Suppressor macrophage treated with lipopolysaccharide for 4 hours (primary cell): Measurements from ENCODE around the gene DLGAP1.

Source experiments
- DNase-seq: peaks from one replicate; pipeline ENCODE4 v3.0.0-alpha.2; 2020

The DLGAP1 gene

GRCh38 chr18:3885209-3885792 lies 569.8 kb downstream of the DLGAP1 start:
- DNase-seq, result no peak

- DNase-seq, result no peak
Measured at GRCh38 chr18:3879836-3880120, 575.3 kb downstream of the DLGAP1 start.

- no peak for DNase-seq
Measured at GRCh38 chr18:3879114-3879835, 575.8 kb downstream of the DLGAP1 start.

- DNase-seq, result no peak
Measured at GRCh38 chr18:3878401-3878800, 576.7 kb downstream of the DLGAP1 start.

- peak; percentile 74 for DNase-seq
Measured at GRCh38 chr18:3877678-3878077, 577.4 kb downstream of the DLGAP1 start.

GRCh38 chr18:3875961-3876360 lies 579.1 kb downstream of the DLGAP1 start:
- DNase-seq, result peak; percentile 30

GRCh38 chr18:3875376-3875775 lies 579.7 kb downstream of the DLGAP1 start:
- no peak for DNase-seq

- no peak for DNase-seq
Measured at GRCh38 chr18:3874581-3874980, 580.5 kb downstream of the DLGAP1 start.

- no peak for DNase-seq
Measured at GRCh38 chr18:3874125-3874524, 581.0 kb downstream of the DLGAP1 start.

- DNase-seq, result no peak
Measured at GRCh38 chr18:3873698-3874097, 581.4 kb downstream of the DLGAP1 start.

GRCh38 chr18:3873211-3873610 lies 581.9 kb downstream of the DLGAP1 start:
- DNase-seq, result no peak

GRCh38 chr18:3872641-3873040 lies 582.5 kb downstream of the DLGAP1 start:
- peak; percentile 37 for DNase-seq

- DNase-seq, result no peak
Measured at GRCh38 chr18:3871687-3872086, 583.4 kb downstream of the DLGAP1 start.

- DNase-seq, result no peak
Measured at GRCh38 chr18:3870914-3871313, 584.2 kb downstream of the DLGAP1 start.

GRCh38 chr18:3869848-3870247 lies 585.3 kb downstream of the DLGAP1 start:
- peak; percentile 60 for DNase-seq

GRCh38 chr18:3867864-3868311 lies 587.2 kb downstream of the DLGAP1 start:
- DNase-seq, result no peak

- DNase-seq, result no peak
Measured at GRCh38 chr18:3867236-3867635, 587.9 kb downstream of the DLGAP1 start.

GRCh38 chr18:3864669-3865298 lies 590.3 kb downstream of the DLGAP1 start:
- no peak for DNase-seq

- DNase-seq, result no peak
Measured at GRCh38 chr18:3863593-3863992, 591.5 kb downstream of the DLGAP1 start.

GRCh38 chr18:3863006-3863405 lies 592.1 kb downstream of the DLGAP1 start:
- no peak for DNase-seq

- DNase-seq, result no peak
Measured at GRCh38 chr18:3861495-3861894, 593.6 kb downstream of the DLGAP1 start.

- no peak for DNase-seq
Measured at GRCh38 chr18:3857544-3857943, 597.6 kb downstream of the DLGAP1 start.

GRCh38 chr18:3855966-3856365 lies 599.1 kb downstream of the DLGAP1 start:
- no peak for DNase-seq

- DNase-seq, result no peak
Measured at GRCh38 chr18:3852321-3852720, 602.8 kb downstream of the DLGAP1 start.

GRCh38 chr18:3851159-3851558 lies 603.9 kb downstream of the DLGAP1 start:
- peak; percentile 61 for DNase-seq
